Heart left ventricle (tissue), 13 donors: ENCODE data around the gene TBX1.

Experiments used
- POLR2A ChIP-seq, 2 donors: fragments of 450-650 bp; IDR thresholded peaks; one replicate each; pipeline ENCODE4 v1.6.1; 2017; ENCODE audit warnings: antibody characterized with exemption in 2 of 2, mild to moderate bottlenecking in 2 of 2, moderate library complexity in 2 of 2
- TF ChIP-seq, protein P1 (sequence below), 12 donors: fragments of 200-600 bp; sonication (generic) in 4 of 12; IDR thresholded peaks; one replicate each; pipeline versions ENCODE4 v1.5.0 to v1.8.0; 2018 to 2022; ENCODE audit warnings: antibody characterized with exemption in 12 of 12, mild to moderate bottlenecking in 5 of 12
- donor health status: ischemic (EF 13 %, LVEDD 7.1; RV severe dilation, severe dysfunction).
- donor health status: DM: no; HTN: yes; CAD: no.
- donor health status: DM: no; HTN: no; CAD: no.
- donor health status: ischemic (EF 25% LVEDD 6.9; RV normal size, moderate dysfunction).
- donor health status: ischemic (EF 25% LVEDD 5.7; RV mildly dilated, moderate dysfunction).
- donor health status: ischemic (EF 35%, LVEDD 5.7; RV mildly dilated, moderate dysfunction).
- donor health status: nonischemic (EF 11% LVEDD 7.7; RV severe dilation, severe dysfunction).
- donor health status: DM: yes; HTN: yes; CAD: no.
- donor health status: PGD.
- donor health status: ischemic (EF 29% LVEDD 5.4; RV normal size, mild dysfunction).
- donor health status: nonischemic (EF 23%, LVEDD 6.1; RV moderate dilation, normal function).

DNA sequence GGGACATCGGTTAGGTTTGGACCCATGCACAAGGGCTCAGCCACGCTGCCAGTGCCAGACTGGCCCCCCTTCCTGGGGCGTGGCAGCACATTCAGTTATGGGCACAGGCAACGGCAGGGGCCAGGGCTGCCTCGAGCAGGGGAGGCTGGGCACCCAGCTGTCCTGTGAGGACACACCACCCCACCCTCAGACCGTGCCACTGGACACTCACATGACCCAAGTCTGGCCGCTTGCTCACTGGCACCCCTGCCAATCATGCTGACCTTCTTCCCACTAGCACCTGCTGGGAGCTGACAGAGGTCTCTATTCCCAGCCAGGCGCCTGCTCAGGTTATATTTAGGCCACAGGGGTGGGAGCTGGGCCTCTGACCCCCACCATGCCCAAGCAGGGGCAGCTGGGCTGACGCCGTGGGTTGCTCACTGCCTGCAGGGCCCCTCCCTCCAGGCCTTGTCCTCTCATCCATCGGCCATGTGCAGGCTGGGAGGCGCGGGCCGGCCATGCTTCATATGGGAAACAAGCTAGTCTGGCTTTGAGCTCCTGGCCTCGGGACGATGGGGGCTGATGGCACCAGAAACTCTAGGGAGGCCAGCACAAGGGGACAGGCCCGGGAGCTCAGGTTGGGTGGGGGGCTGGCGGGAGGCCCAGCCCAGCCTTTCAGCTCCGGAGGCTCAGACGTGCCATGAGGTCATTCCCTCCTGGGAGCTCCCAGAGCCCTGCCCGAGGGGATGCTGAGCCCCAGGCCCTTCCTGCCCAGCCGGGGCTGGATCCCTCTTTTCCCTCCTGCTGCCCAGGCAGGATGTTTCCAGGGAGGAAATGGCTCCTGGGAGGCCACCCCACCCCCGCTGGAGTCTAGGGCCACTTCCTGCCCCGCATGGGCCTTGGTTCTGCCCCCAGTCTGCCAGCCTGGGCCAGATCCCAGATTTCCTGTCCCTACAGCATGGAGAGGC, 15.2 kb upstream of the TBX1 start:
- TF ChIP-seq, protein P1, sequence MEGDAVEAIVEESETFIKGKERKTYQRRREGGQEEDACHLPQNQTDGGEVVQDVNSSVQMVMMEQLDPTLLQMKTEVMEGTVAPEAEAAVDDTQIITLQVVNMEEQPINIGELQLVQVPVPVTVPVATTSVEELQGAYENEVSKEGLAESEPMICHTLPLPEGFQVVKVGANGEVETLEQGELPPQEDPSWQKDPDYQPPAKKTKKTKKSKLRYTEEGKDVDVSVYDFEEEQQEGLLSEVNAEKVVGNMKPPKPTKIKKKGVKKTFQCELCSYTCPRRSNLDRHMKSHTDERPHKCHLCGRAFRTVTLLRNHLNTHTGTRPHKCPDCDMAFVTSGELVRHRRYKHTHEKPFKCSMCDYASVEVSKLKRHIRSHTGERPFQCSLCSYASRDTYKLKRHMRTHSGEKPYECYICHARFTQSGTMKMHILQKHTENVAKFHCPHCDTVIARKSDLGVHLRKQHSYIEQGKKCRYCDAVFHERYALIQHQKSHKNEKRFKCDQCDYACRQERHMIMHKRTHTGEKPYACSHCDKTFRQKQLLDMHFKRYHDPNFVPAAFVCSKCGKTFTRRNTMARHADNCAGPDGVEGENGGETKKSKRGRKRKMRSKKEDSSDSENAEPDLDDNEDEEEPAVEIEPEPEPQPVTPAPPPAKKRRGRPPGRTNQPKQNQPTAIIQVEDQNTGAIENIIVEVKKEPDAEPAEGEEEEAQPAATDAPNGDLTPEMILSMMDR (IDR thresholded peaks at IDR 0.05) = no peak
- TF ChIP-seq POLR2A (IDR thresholded peaks at IDR 0.05) = no peak
